GM06990 (cell line): ENCODE measurements around the gene GLI2.

Experiments
- DNase-seq: peaks from one replicate; pipeline ENCODE4 v3.0.0-alpha.2; 2011; ENCODE audit not compliant: insufficient read length; ENCODE audit errors: extremely low read depth
- H3K27me3 ChIP-seq: replicated peaks from 2 replicates; pipeline ENCODE4 v1.6.0; 2011; ENCODE audit warnings: low read length; ENCODE audit not compliant: control insufficient read depth, insufficient read depth
- H3K36me3 ChIP-seq: 2 replicates; pipeline ENCODE4 v1.5.1; 2011; ENCODE audit warnings: low read length; ENCODE audit not compliant: control insufficient read depth, insufficient read depth
- H3K4me3 ChIP-seq: replicated peaks from 2 replicates; pipeline ENCODE4 v1.5.1; 2011; ENCODE audit warnings: low read depth, mild to moderate bottlenecking, control low read depth, low read length
- CTCF ChIP-seq: IDR thresholded peaks from 2 replicates; pipeline ENCODE4 v1.5.1; 2011; ENCODE audit warnings: low read length, control low read depth, mild to moderate bottlenecking, inconsistent platforms; ENCODE audit not compliant: insufficient read depth, poor library complexity, severe bottlenecking

Gene GLI2

GRCh38 chr2:120783371-120783791 lies 47.7 kb downstream of the GLI2 start:
- Histone ChIP-seq H3K27me3 (peaks cover 2% of the 10 kb centered on the region; the same call in 1 of the 2 replicates), H3K4me3 (no peak overlapping the region), H3K36me3 (no peaks in the 10 kb centered on the region)
- TF ChIP-seq CTCF, result no peak
- no peak for DNase-seq

- no peak for DNase-seq
- TF ChIP-seq CTCF, result no peak
- peaks cover 2% of the 10 kb centered on the region; the same call in 1 of the 2 replicates for H3K27me3 ChIP-seq
- no peak overlapping the region for H3K4me3 ChIP-seq
- no peaks in the 10 kb centered on the region for H3K36me3 ChIP-seq
Measured at GRCh38 chr2:120783969-120784372, 48.3 kb downstream of the GLI2 start.
